Measurements from ENCODE around the gene MAPKAPK2.

MAPKAPK2 gene

GRCh38 chr1:206690516-206690915 is 5.8 kb downstream of the MAPKAPK2 start:
- Histone ChIP-seq H3K79me2 (ENCODE audit: insufficient read depth, low read length) (no peaks in the 10 kb centered on the region), H3K9me3 (ENCODE audit: low read length) (no peaks in the 10 kb centered on the region), H3K4me3 (ENCODE audit: low read depth, low read length, poor library complexity, severe bottlenecking) (no peak overlapping the region), H3K36me3 (ENCODE audit: insufficient read depth, low read length) (no peaks in the 10 kb centered on the region), H4K20me1 (ENCODE audit: insufficient read depth, low read length) (no peaks in the 10 kb centered on the region), H3K4me2 (ENCODE audit: low read length) (no peak overlapping the region), H3K9me2 (ENCODE audit: low read depth, low read length) (no peaks in the 10 kb centered on the region), H3K9ac (ENCODE audit: low read length) (no peak overlapping the region), H3K4me1 (ENCODE audit: insufficient read depth, low read length, severe bottlenecking) (peaks cover 15% of the 10 kb centered on the region), H2AFZ (ENCODE audit: low read length) (no peak overlapping the region), H3K27ac (ENCODE audit: low read depth, low read length, poor library complexity, severe bottlenecking) (no peak overlapping the region), H3F3A (ENCODE audit: insufficient read depth, low read length) (no peaks in the 10 kb centered on the region), H3K27me3 (ENCODE audit: insufficient read depth, low read length) (no peaks in the 10 kb centered on the region)
- TF ChIP-seq CTCF (IDR thresholded peaks at IDR 0.05; ENCODE audit: low read length) (no peak), EZH2 (IDR thresholded peaks at IDR 0.05; ENCODE audit: borderline replicate concordance, low read length) (no peak)

- Histone ChIP-seq H3K27ac (ENCODE audit: low read depth, low read length, poor library complexity, severe bottlenecking) (no peak overlapping the region), H3K4me3 (ENCODE audit: low read depth, low read length, poor library complexity, severe bottlenecking) (no peak overlapping the region), H3K9ac (ENCODE audit: low read length) (no peak overlapping the region), H3K4me1 (ENCODE audit: insufficient read depth, low read length, severe bottlenecking) (peaks cover 7% of the 10 kb centered on the region), H2AFZ (ENCODE audit: low read length) (no peak overlapping the region), H3K9me2 (ENCODE audit: low read depth, low read length) (no peaks in the 10 kb centered on the region), H4K20me1 (ENCODE audit: insufficient read depth, low read length) (no peaks in the 10 kb centered on the region), H3K4me2 (ENCODE audit: low read length) (no peak overlapping the region), H3K79me2 (ENCODE audit: insufficient read depth, low read length) (no peaks in the 10 kb centered on the region), H3K36me3 (ENCODE audit: insufficient read depth, low read length) (no peaks in the 10 kb centered on the region), H3K9me3 (ENCODE audit: low read length) (no peaks in the 10 kb centered on the region), H3K27me3 (ENCODE audit: insufficient read depth, low read length) (no peaks in the 10 kb centered on the region), H3F3A (ENCODE audit: insufficient read depth, low read length) (no peaks in the 10 kb centered on the region)
- TF ChIP-seq CTCF (IDR thresholded peaks at IDR 0.05; ENCODE audit: low read length) (no peak), EZH2 (IDR thresholded peaks at IDR 0.05; ENCODE audit: borderline replicate concordance, low read length) (no peak)
These were observed 6.9 kb downstream of the MAPKAPK2 start for GRCh38 chr1:206691604-206692003.

GRCh38 chr1:206693029-206693428 is 8.3 kb downstream of the MAPKAPK2 start:
- Histone ChIP-seq H3K79me2 (ENCODE audit: insufficient read depth, low read length) (no peaks in the 10 kb centered on the region), H3K4me2 (ENCODE audit: low read length) (no peak overlapping the region), H3F3A (ENCODE audit: insufficient read depth, low read length) (no peaks in the 10 kb centered on the region), H3K4me3 (ENCODE audit: low read depth, low read length, poor library complexity, severe bottlenecking) (no peak overlapping the region), H2AFZ (ENCODE audit: low read length) (no peak overlapping the region), H4K20me1 (ENCODE audit: insufficient read depth, low read length) (no peaks in the 10 kb centered on the region), H3K36me3 (ENCODE audit: insufficient read depth, low read length) (peaks cover 4% of the 10 kb centered on the region; the same call in 1 of the 2 replicates), H3K4me1 (ENCODE audit: insufficient read depth, low read length, severe bottlenecking) (no peaks in the 10 kb centered on the region), H3K9me2 (ENCODE audit: low read depth, low read length) (no peaks in the 10 kb centered on the region), H3K9ac (ENCODE audit: low read length) (no peak overlapping the region), H3K9me3 (ENCODE audit: low read length) (no peaks in the 10 kb centered on the region), H3K27ac (ENCODE audit: low read depth, low read length, poor library complexity, severe bottlenecking) (no peak overlapping the region), H3K27me3 (ENCODE audit: insufficient read depth, low read length) (no peaks in the 10 kb centered on the region)
- no peak for TF ChIP-seq EZH2 (IDR thresholded peaks at IDR 0.05; ENCODE audit: borderline replicate concordance, low read length)
- no peak for TF ChIP-seq CTCF (IDR thresholded peaks at IDR 0.05; ENCODE audit: low read length)

Measured in OCI-LY1 (cell line).